Pons (tissue), 1 donor: ENCODE measurements around the gene FHDC1.

Source experiments
- DNase-seq: peaks from one replicate; pipeline ENCODE4 v3.0.0-alpha.2; 2016; ENCODE audit warnings: low spot score

The FHDC1 gene

GRCh38 chr4:153005899-153006381, 69.8 kb downstream of the FHDC1 start:
- DNase-seq: no peak

GRCh38 chr4:153008578-153009199, 72.6 kb downstream of the FHDC1 start:
- DNase-seq: no peak

GRCh38 chr4:153010146-153010545, 74.0 kb downstream of the FHDC1 start:
- no peak for DNase-seq

- DNase-seq: no peak
These were observed 77.3 kb downstream of the FHDC1 start for GRCh38 chr4:153013202-153013977.

GRCh38 chr4:153014460-153014859, 78.3 kb downstream of the FHDC1 start:
- DNase-seq: no peak

GRCh38 chr4:153016592-153016991, 80.5 kb downstream of the FHDC1 start:
- DNase-seq: no peak

- DNase-seq: no peak
These were observed 81.9 kb downstream of the FHDC1 start for GRCh38 chr4:153018031-153018430.

- no peak for DNase-seq
These were observed 82.6 kb downstream of the FHDC1 start for GRCh38 chr4:153018684-153019083.

GRCh38 chr4:153019906-153020305, 83.8 kb downstream of the FHDC1 start:
- no peak for DNase-seq

GRCh38 chr4:153020457-153020856, 84.3 kb downstream of the FHDC1 start:
- no peak for DNase-seq

GRCh38 chr4:153021276-153021675, 85.2 kb downstream of the FHDC1 start:
- DNase-seq: no peak

GRCh38 chr4:153022241-153022715, 86.2 kb downstream of the FHDC1 start:
- DNase-seq: no peak

GRCh38 chr4:153023139-153023538, 87.0 kb downstream of the FHDC1 start:
- no peak for DNase-seq

- no peak for DNase-seq
These were observed 87.7 kb downstream of the FHDC1 start for GRCh38 chr4:153023692-153024394.

GRCh38 chr4:153024466-153024865, 88.3 kb downstream of the FHDC1 start:
- no peak for DNase-seq

GRCh38 chr4:153025406-153025805, 89.3 kb downstream of the FHDC1 start:
- DNase-seq: no peak

- DNase-seq: no peak
These were observed 90.6 kb downstream of the FHDC1 start for GRCh38 chr4:153026591-153027346.

- DNase-seq: no peak
These were observed 91.7 kb downstream of the FHDC1 start for GRCh38 chr4:153027866-153028265.

GRCh38 chr4:153028535-153028934, 92.4 kb downstream of the FHDC1 start:
- no peak for DNase-seq
